H9 (cell line): ENCODE data around the gene SOX12. TPM values are rescaled to one million over a fixed set of nuclear protein-coding genes. Genes with fewer than 3 reads are reported as not detected.

ENCODE experiments used
- DNase-seq: peaks from one replicate; pipeline ENCODE4 v3.0.0-alpha.2; 2017
- H2AFZ ChIP-seq: one replicate; pipeline ENCODE4 v1.6.1; 2013; ENCODE audit warnings: mild to moderate bottlenecking, low read length, control low read depth, moderate library complexity
- H2AK5ac ChIP-seq: 2 replicates; pipeline ENCODE4 v1.6.1; 2013; ENCODE audit warnings: low read length, control low read depth, mixed read lengths; ENCODE audit not compliant: insufficient read length
- H2BK120ac ChIP-seq: one replicate; pipeline ENCODE4 v1.6.1; 2013; ENCODE audit warnings: low read depth, mild to moderate bottlenecking, low read length, control low read depth, inconsistent platforms; ENCODE audit not compliant: poor library complexity, severe bottlenecking
- H2BK12ac ChIP-seq: 2 replicates; pipeline ENCODE4 v1.6.1; 2013; ENCODE audit warnings: low read length, control low read depth, mixed read lengths, low read depth; ENCODE audit not compliant: insufficient read length
- H2BK15ac ChIP-seq: 2 replicates; pipeline ENCODE4 v1.6.1; 2013; ENCODE audit warnings: low read depth, low read length, control low read depth
- H2BK20ac ChIP-seq: one replicate; pipeline ENCODE4 v1.6.1; 2013; ENCODE audit warnings: low read depth, mild to moderate bottlenecking, low read length, control low read depth, inconsistent platforms; ENCODE audit not compliant: poor library complexity, severe bottlenecking
- H2BK5ac ChIP-seq: 2 replicates; pipeline ENCODE4 v1.6.1; 2013; ENCODE audit warnings: low read length, control low read depth, mixed read lengths; ENCODE audit not compliant: insufficient read length
- H3K14ac ChIP-seq: 2 replicates; pipeline ENCODE4 v1.6.1; 2013; ENCODE audit warnings: low read length, control low read depth; ENCODE audit not compliant: insufficient read depth
- H3K18ac ChIP-seq: 2 replicates; pipeline ENCODE4 v1.6.1; 2013; ENCODE audit warnings: low read depth, mild to moderate bottlenecking, mixed read lengths, low read length, control low read depth; ENCODE audit not compliant: insufficient read length
- H3K23ac ChIP-seq: 2 replicates; pipeline ENCODE4 v1.6.1; 2013; ENCODE audit warnings: low read length, control low read depth, mixed read lengths, low read depth; ENCODE audit not compliant: insufficient read length
- H3K23me2 ChIP-seq: 2 replicates; pipeline ENCODE4 v1.6.1; 2013; ENCODE audit warnings: low read depth, mild to moderate bottlenecking, mixed read lengths, low read length, control low read depth; ENCODE audit not compliant: insufficient read length, poor library complexity, severe bottlenecking
- H3K27ac ChIP-seq: 2 replicates; pipeline ENCODE4 v1.5.1; 2013; ENCODE audit warnings: low read length, control low read depth, mixed read lengths, low read depth; ENCODE audit not compliant: insufficient read length
- H3K27me3 ChIP-seq: 2 replicates; pipeline ENCODE4 v1.6.1; 2013; ENCODE audit warnings: low read length, control low read depth, inconsistent platforms; ENCODE audit not compliant: insufficient read depth
- H3K4ac ChIP-seq: 2 replicates; pipeline ENCODE4 v1.6.1; 2013; ENCODE audit warnings: low read depth, mild to moderate bottlenecking, control low read depth, inconsistent platforms, low read length, moderate library complexity
- H3K4me1 ChIP-seq: 2 replicates; pipeline ENCODE4 v1.6.1; 2013; ENCODE audit warnings: low read length, control low read depth, inconsistent platforms; ENCODE audit not compliant: insufficient read depth
- H3K4me2 ChIP-seq: 2 replicates; pipeline ENCODE4 v1.6.1; 2013; ENCODE audit warnings: low read length, control low read depth, mixed read lengths; ENCODE audit not compliant: insufficient read length, insufficient read depth
- H3K56ac ChIP-seq: 2 replicates; pipeline ENCODE4 v1.6.1; 2013; ENCODE audit warnings: low read depth, mild to moderate bottlenecking, mixed read lengths, low read length, control low read depth; ENCODE audit not compliant: insufficient read length
- H3K79me1 ChIP-seq: 2 replicates; pipeline ENCODE4 v1.6.1; 2013; ENCODE audit warnings: low read depth, mild to moderate bottlenecking, moderate library complexity, low read length, control low read depth, inconsistent platforms; ENCODE audit not compliant: insufficient read depth, poor library complexity, severe bottlenecking
- H3K79me2 ChIP-seq: 2 replicates; pipeline ENCODE4 v1.6.1; 2013; ENCODE audit warnings: low read length, control low read depth, inconsistent platforms; ENCODE audit not compliant: insufficient read depth
- H3K9ac ChIP-seq: 2 replicates; pipeline ENCODE4 v1.6.1; 2013; ENCODE audit warnings: low read length, control low read depth, mixed read lengths; ENCODE audit not compliant: insufficient read length; ENCODE audit errors: extremely low read depth
- H3K9me3 ChIP-seq: one replicate; pipeline ENCODE4 v1.6.1; 2013; ENCODE audit warnings: low read depth, low read length, inconsistent platforms; ENCODE audit not compliant: control insufficient read depth
- H3T11ph ChIP-seq: one replicate; pipeline ENCODE4 v1.6.1; 2013; ENCODE audit warnings: mild to moderate bottlenecking, low read length, control low read depth, inconsistent platforms
- H4K20me1 ChIP-seq: one replicate; pipeline ENCODE4 v1.6.1; 2013; ENCODE audit not compliant: control insufficient read depth, insufficient read length, insufficient read depth
- H4K5ac ChIP-seq: 2 replicates; pipeline ENCODE4 v1.6.1; 2013; ENCODE audit warnings: low read depth, mild to moderate bottlenecking, mixed read lengths, low read length, control low read depth; ENCODE audit not compliant: insufficient read length
- H4K8ac ChIP-seq: replicated peaks from 2 replicates; pipeline ENCODE4 v1.6.1; 2013; ENCODE audit warnings: low read length, control low read depth, mixed read lengths, low read depth; ENCODE audit not compliant: insufficient read length
- H4K91ac ChIP-seq: 2 replicates; pipeline ENCODE4 v1.6.1; 2013; ENCODE audit warnings: low read depth, mild to moderate bottlenecking, moderate library complexity, mixed read lengths, low read length, control low read depth; ENCODE audit not compliant: insufficient read length
- H3K27ac Mint-ChIP-seq, 3 experiments: 2 replicates in 2 of 3; 3 replicates in 1 of 3; pipeline ENCODE4 v1.8.0; 2020 to 2021; ENCODE audit warnings: mixed read lengths in 3 of 3, mild to moderate bottlenecking in 1 of 3, moderate library complexity in 1 of 3
- H3K27me3 Mint-ChIP-seq: 2 replicates; pipeline ENCODE4 v1.8.0; 2021; ENCODE audit warnings: low read depth, mild to moderate bottlenecking, moderate library complexity, mixed read lengths
- H3K36me3 Mint-ChIP-seq, 3 experiments: 2 replicates in 2 of 3; 3 replicates in 1 of 3; pipeline ENCODE4 v1.8.0; 2020 to 2021; ENCODE audit warnings: low read depth in 3 of 3, mixed read lengths in 3 of 3; ENCODE audit not compliant: insufficient read depth in 1 of 3
- H3K4me1 Mint-ChIP-seq, 2 experiments: 2 replicates each; pipeline ENCODE4 v1.8.0; 2020; ENCODE audit warnings: mixed read lengths in 2 of 2
- H3K4me3 Mint-ChIP-seq, 2 experiments: 2 replicates in 1 of 2; 3 replicates in 1 of 2; pipeline ENCODE4 v1.8.0; 2020 to 2021; ENCODE audit warnings: mild to moderate bottlenecking in 2 of 2, mixed read lengths in 2 of 2, moderate library complexity in 1 of 2
- H3K9me3 Mint-ChIP-seq, 2 experiments: 2 replicates in 1 of 2; 3 replicates in 1 of 2; pipeline ENCODE4 v1.8.0; 2020; ENCODE audit warnings: mild to moderate bottlenecking in 2 of 2, mixed read lengths in 2 of 2, moderate library complexity in 1 of 2
- WGBS: extraction: QIAGEN DNeasy Blood & Tissue Kit; methylation state at CpG from one replicate; pipeline ENCODE4 v1.1.7; 2013; ENCODE audit warnings: missing lambda C conversion rate, low lambda C conversion rate, mixed read lengths; ENCODE audit not compliant: insufficient read length; ENCODE audit errors: extremely low coverage; 5-methylcytosine and 5-hydroxymethylcytosine counted together
- total RNA-seq: library from RNA; stranded (reverse); gene quantifications from 2 replicates; pipeline ENCODE4 v1.2.1, GENCODE V29; 2021
- TF ChIP-seq, protein P1 (sequence below): fragments of 200-600 bp; sonication (generic); conservative IDR thresholded peaks from 3 replicates; pipeline ENCODE4 v1.8.0; 2021; ENCODE audit warnings: antibody characterized with exemption, mild to moderate bottlenecking

Gene SOX12
- total RNA-seq, 1 experiment from 2014 or later = 54.4 TPM

DNA sequence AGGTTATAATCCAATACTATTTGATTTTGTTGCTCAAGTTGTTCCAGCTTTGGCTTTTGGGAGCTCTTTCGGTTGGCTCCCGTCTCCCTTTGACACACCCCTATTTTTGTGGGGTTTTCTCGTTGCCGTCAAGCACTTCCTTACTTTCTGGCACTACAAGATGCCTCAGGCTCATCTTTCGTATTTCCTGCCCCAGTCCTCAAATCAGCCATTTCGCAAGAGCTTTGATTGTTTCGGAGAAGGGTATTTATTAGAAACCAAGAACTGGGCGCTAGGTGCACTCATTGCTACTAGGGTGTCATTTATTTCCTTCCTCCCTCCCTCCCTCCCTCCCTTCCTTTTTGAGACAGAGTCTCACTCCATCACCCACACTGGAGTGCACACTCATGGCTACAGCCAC is 13.3 kb upstream of the SOX12 start:
- Histone ChIP-seq H2BK15ac (no peak overlapping the region), H2BK5ac (no peak overlapping the region), H4K91ac (no peak overlapping the region), H3K23me2 (peaks cover 9% of the 10 kb centered on the region), H2AK5ac (no peak overlapping the region), H3K79me2 (no peaks in the 10 kb centered on the region), H3K4ac (no peak overlapping the region), H2BK12ac (no peak overlapping the region), H3K27me3 (no peaks in the 10 kb centered on the region), H3K4me1 (no peaks in the 10 kb centered on the region; the same call in 1 of the 2 replicates), H3K4me2 (no peak overlapping the region), H3K9ac (no peak overlapping the region), H4K8ac (no peak overlapping the region), H2BK20ac (no peak overlapping the region), H3K79me1 (no peaks in the 10 kb centered on the region), H3T11ph (no peak overlapping the region), H3K18ac (no peak overlapping the region), H3K9me3 (no peaks in the 10 kb centered on the region), H3K27ac (no peak overlapping the region), H3K56ac (no peak overlapping the region), H4K5ac (no peak overlapping the region), H3K23ac (no peak overlapping the region), H2AFZ (no peak overlapping the region), H3K14ac (no peak overlapping the region), H2BK120ac (no peak overlapping the region), H4K20me1 (no peaks in the 10 kb centered on the region)
- H3K27ac Mint-ChIP-seq = no peak overlapping the region
- no CpG with 5 or more reads among the region's 8 CpGs for WGBS
- no peaks in the 10 kb centered on the region for H3K9me3 Mint-ChIP-seq
- H3K36me3 Mint-ChIP-seq = peaks cover 0 to 2% (median 0%) of the 10 kb centered on the region in 3 experiments; a peak in 2 of 7 replicates
- H3K27me3 Mint-ChIP-seq = no peaks in the 10 kb centered on the region
- H3K4me1 Mint-ChIP-seq = peaks cover 24 to 28% of the 10 kb centered on the region in 2 experiments
- TF ChIP-seq, protein P1, sequence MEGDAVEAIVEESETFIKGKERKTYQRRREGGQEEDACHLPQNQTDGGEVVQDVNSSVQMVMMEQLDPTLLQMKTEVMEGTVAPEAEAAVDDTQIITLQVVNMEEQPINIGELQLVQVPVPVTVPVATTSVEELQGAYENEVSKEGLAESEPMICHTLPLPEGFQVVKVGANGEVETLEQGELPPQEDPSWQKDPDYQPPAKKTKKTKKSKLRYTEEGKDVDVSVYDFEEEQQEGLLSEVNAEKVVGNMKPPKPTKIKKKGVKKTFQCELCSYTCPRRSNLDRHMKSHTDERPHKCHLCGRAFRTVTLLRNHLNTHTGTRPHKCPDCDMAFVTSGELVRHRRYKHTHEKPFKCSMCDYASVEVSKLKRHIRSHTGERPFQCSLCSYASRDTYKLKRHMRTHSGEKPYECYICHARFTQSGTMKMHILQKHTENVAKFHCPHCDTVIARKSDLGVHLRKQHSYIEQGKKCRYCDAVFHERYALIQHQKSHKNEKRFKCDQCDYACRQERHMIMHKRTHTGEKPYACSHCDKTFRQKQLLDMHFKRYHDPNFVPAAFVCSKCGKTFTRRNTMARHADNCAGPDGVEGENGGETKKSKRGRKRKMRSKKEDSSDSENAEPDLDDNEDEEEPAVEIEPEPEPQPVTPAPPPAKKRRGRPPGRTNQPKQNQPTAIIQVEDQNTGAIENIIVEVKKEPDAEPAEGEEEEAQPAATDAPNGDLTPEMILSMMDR = no peak
- no peak for DNase-seq
- no peak overlapping the region for H3K4me3 Mint-ChIP-seq
